Natural killer cell treated with Interleukin-12 subunit alpha and Interleukin-12 subunit beta and Interleukin-15 and Interleukin-18, amount 100 ng/mL, for 72 hours (primary cell): ENCODE data around the gene GUCY2F. TPM values are rescaled to one million over a fixed set of nuclear protein-coding genes. Genes with fewer than 3 reads are reported as not detected.

Source experiments
- ATAC-seq, 2 donors: fragments of 150-1000 bp; cut with Tn5 transposase in 1 of 2; sonication (Bioruptor Pico), chemical (Tn5 transposase) in 1 of 2; 2 replicates each; pipeline ENCODE4 v1.10.0; 2021
- DNase-seq: peaks from one replicate; pipeline ENCODE4 v3.0.0; 2022; ENCODE audit warnings: low spot score
- H3K27ac Mint-ChIP-seq, 2 donors: 1 replicate in 1 of 2; 2 replicates in 1 of 2; pipeline ENCODE4 v1.8.0; 2022; ENCODE audit warnings: mixed read lengths in 2 of 2, mild to moderate bottlenecking in 1 of 2, moderate library complexity in 1 of 2
- H3K27me3 Mint-ChIP-seq, 2 donors: 1 replicate in 1 of 2; 2 replicates in 1 of 2; pipeline ENCODE4 v1.8.0; 2022; ENCODE audit warnings: mixed read lengths in 2 of 2
- H3K36me3 Mint-ChIP-seq: one replicate; pipeline ENCODE4 v1.8.0; 2022; ENCODE audit warnings: mixed read lengths
- H3K4me1 Mint-ChIP-seq, 2 donors: 1 replicate in 1 of 2; 2 replicates in 1 of 2; pipeline ENCODE4 v1.8.0; 2022; ENCODE audit warnings: low read depth in 2 of 2, mixed read lengths in 2 of 2, mild to moderate bottlenecking in 1 of 2
- H3K4me3 Mint-ChIP-seq: one replicate; pipeline ENCODE4 v1.8.0; 2022; ENCODE audit warnings: mixed read lengths
- H3K9me3 Mint-ChIP-seq: 2 replicates; pipeline ENCODE4 v1.8.0; 2022; ENCODE audit warnings: mixed read lengths
- total RNA-seq, 2 donors: library from RNA; stranded (reverse); gene quantifications; one replicate each; pipeline ENCODE4 v1.2.3, GENCODE V29; 2022

Gene GUCY2F
- total RNA-seq, 2 donors from 2014 or later = not detected

GRCh38 chrX:109463784-109464183, 18.1 kb downstream of the GUCY2F start:
- H3K9me3 Mint-ChIP-seq = no peaks in the 10 kb centered on the region
- ATAC-seq (no peak), DNase-seq (no peak)
- no peaks in the 10 kb centered on the region for H3K4me1 Mint-ChIP-seq
- no peak overlapping the region for H3K27ac Mint-ChIP-seq
- H3K36me3 Mint-ChIP-seq = peaks cover 4% of the 10 kb centered on the region
- no peak overlapping the region for H3K4me3 Mint-ChIP-seq
- peaks cover 25 to 38% of the 10 kb centered on the region in 2 donors for H3K27me3 Mint-ChIP-seq

- H3K4me1 Mint-ChIP-seq = no peaks in the 10 kb centered on the region
- H3K4me3 Mint-ChIP-seq = no peak overlapping the region
- ATAC-seq (no peak), DNase-seq (no peak)
- no peaks in the 10 kb centered on the region for H3K9me3 Mint-ChIP-seq
- no peaks in the 10 kb centered on the region for H3K36me3 Mint-ChIP-seq
- H3K27ac Mint-ChIP-seq = no peak overlapping the region
- peaks cover 0 to 26% of the 10 kb centered on the region in 2 donors for H3K27me3 Mint-ChIP-seq
Observed at GRCh38 chrX:109448282-109448938, 33.5 kb downstream of the GUCY2F start.

- DNase-seq (no peak), ATAC-seq (no peak)
- Mint-ChIP-seq H3K9me3 (no peaks in the 10 kb centered on the region), H3K4me3 (no peak overlapping the region), H3K4me1 (no peaks in the 10 kb centered on the region), H3K27me3 (peaks cover 5 to 21% of the 10 kb centered on the region in 2 donors), H3K27ac (no peak overlapping the region), H3K36me3 (no peaks in the 10 kb centered on the region)
Observed at GRCh38 chrX:109441266-109441665, 40.6 kb downstream of the GUCY2F start.

DNA sequence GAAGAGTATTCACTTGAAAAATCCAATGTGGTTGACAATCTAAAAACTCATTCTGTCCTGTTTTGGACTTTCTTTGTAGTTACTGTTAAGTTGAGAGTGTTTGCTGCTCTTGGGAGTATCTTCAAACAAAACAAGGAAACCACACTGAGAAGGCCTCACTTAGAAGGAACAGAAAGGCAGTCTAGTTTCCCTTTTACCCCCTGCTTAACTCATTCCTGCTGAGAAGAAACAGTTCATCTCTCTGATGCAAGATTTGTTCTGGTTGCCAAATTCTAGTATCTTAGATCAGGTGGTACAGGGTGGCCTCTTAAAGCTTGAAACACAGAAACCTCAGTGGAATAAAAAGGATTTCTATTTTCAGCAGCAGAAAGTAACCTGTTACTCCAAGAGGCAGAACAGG, 41.4 kb downstream of the GUCY2F start:
- H3K4me3 Mint-ChIP-seq = no peak overlapping the region
- DNase-seq = no peak
- H3K9me3 Mint-ChIP-seq = no peaks in the 10 kb centered on the region
- no peaks in the 10 kb centered on the region for H3K4me1 Mint-ChIP-seq
- H3K27ac Mint-ChIP-seq = no peak overlapping the region
- no peak for ATAC-seq
- no peaks in the 10 kb centered on the region for H3K36me3 Mint-ChIP-seq
- peaks cover 5 to 16% of the 10 kb centered on the region in 2 donors for H3K27me3 Mint-ChIP-seq

DNA sequence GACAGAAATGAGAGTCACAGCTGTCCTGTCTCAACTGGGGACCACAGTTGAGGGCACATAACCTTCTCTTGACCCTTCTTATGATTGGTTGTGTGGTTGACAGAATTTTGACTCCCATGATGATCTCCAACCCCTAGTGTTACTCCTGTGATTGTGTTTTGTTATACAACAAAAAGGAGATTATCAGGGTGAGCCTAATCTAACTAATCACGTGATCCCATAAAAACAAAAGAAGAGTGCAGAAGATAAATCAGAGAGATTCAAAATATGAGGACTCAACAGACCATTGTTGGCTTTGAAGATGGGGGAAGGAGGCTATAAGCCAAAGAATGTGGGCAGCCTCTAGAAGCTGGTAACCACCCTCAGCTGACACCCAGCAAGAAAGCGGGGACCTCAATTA, 72.7 kb downstream of the GUCY2F start:
- ATAC-seq = no peak
- H3K27ac Mint-ChIP-seq = no peak overlapping the region
- DNase-seq = no peak
- H3K27me3 Mint-ChIP-seq = peaks cover under 1 to 24% of the 10 kb centered on the region in 2 donors
- H3K9me3 Mint-ChIP-seq = peaks cover 3% of the 10 kb centered on the region
- H3K4me1 Mint-ChIP-seq = no peaks in the 10 kb centered on the region
- no peaks in the 10 kb centered on the region for H3K36me3 Mint-ChIP-seq
- H3K4me3 Mint-ChIP-seq = no peak overlapping the region

GRCh38 chrX:109403922-109404321, 78.0 kb downstream of the GUCY2F start:
- no peak for DNase-seq

DNA sequence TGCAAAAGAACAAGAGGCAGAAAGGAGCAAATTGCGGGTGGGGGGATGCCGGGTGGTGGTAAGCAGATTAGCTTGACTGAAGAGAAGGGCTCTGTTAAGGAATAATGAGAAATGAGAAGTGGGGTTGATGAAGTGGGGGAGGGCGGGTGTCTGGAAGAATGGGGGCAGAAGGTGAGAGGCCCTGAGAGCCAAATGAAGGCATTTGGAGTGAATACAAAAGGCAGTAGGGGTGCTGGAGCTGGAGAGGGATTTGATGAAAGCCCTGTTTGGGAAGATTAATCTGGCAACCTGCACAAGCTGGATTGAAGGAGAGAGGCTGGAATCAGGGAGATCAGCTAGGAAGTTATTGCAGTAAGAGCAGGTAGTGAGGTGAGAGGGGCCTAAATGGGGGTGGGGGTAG, 82.1 kb downstream of the GUCY2F start:
- DNase-seq (no peak), ATAC-seq (no peak)
- H3K9me3 Mint-ChIP-seq = no peaks in the 10 kb centered on the region
- H3K4me1 Mint-ChIP-seq = no peaks in the 10 kb centered on the region
- H3K27ac Mint-ChIP-seq = no peak overlapping the region
- H3K27me3 Mint-ChIP-seq = peaks cover 25 to 30% of the 10 kb centered on the region in 2 donors
- no peak overlapping the region for H3K4me3 Mint-ChIP-seq
- no peaks in the 10 kb centered on the region for H3K36me3 Mint-ChIP-seq

More at GRCh38 chrX:109403922-109404321, 78.0 kb downstream of the GUCY2F start:
- H3K36me3 Mint-ChIP-seq = no peaks in the 10 kb centered on the region
- peaks cover 22 to 25% of the 10 kb centered on the region in 2 donors for H3K27me3 Mint-ChIP-seq
- no peak overlapping the region for H3K4me3 Mint-ChIP-seq
- no peak for ATAC-seq
- peaks cover 3% of the 10 kb centered on the region for H3K9me3 Mint-ChIP-seq
- no peaks in the 10 kb centered on the region for H3K4me1 Mint-ChIP-seq
- no peak overlapping the region for H3K27ac Mint-ChIP-seq

DNA sequence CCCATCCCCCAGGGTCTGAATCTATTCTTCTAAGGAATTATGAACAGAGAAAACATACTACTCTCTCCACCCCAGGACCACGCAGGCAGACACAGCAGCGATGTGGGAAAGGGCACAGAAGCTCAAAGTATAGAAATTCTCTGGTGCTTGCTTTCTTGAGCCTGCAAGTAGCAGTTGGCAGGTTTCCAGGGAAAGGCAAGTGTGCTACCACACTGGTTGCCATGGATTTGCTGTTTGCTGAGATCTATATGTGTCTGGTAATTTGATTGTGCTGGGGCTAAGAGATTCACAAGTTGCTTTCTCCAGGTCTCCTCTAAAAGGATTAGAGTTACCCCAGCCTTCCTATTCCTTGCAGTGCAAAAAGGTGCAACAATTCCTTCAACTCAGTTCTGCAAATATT, 83.1 kb downstream of the GUCY2F start:
- ATAC-seq (no peak), DNase-seq (no peak)
- H3K36me3 Mint-ChIP-seq = no peaks in the 10 kb centered on the region
- H3K4me3 Mint-ChIP-seq = no peak overlapping the region
- H3K9me3 Mint-ChIP-seq = no peaks in the 10 kb centered on the region
- peaks cover 31 to 35% of the 10 kb centered on the region in 2 donors for H3K27me3 Mint-ChIP-seq
- no peaks in the 10 kb centered on the region for H3K4me1 Mint-ChIP-seq
- H3K27ac Mint-ChIP-seq = no peak overlapping the region

- ATAC-seq = no peak
- Mint-ChIP-seq H3K36me3 (no peaks in the 10 kb centered on the region), H3K27me3 (peaks cover 34 to 35% of the 10 kb centered on the region in 2 donors)
Observed at GRCh38 chrX:109398061-109398460, 83.8 kb downstream of the GUCY2F start.

GRCh38 chrX:109393859-109394258, 88.0 kb downstream of the GUCY2F start:
- H3K4me1 Mint-ChIP-seq = no peaks in the 10 kb centered on the region
- H3K9me3 Mint-ChIP-seq = no peaks in the 10 kb centered on the region
- no peak for DNase-seq
- H3K27ac Mint-ChIP-seq = no peak overlapping the region
- no peak for ATAC-seq
- H3K27me3 Mint-ChIP-seq = peaks cover 12 to 26% of the 10 kb centered on the region in 2 donors
- no peak overlapping the region for H3K4me3 Mint-ChIP-seq
- no peaks in the 10 kb centered on the region for H3K36me3 Mint-ChIP-seq

More at GRCh38 chrX:109398061-109398460, 83.8 kb downstream of the GUCY2F start:
- H3K27ac Mint-ChIP-seq = no peak overlapping the region
- H3K9me3 Mint-ChIP-seq = no peaks in the 10 kb centered on the region
- no peaks in the 10 kb centered on the region for H3K4me1 Mint-ChIP-seq
- DNase-seq = no peak
- H3K4me3 Mint-ChIP-seq = no peak overlapping the region

- H3K9me3 Mint-ChIP-seq = no peaks in the 10 kb centered on the region
- H3K36me3 Mint-ChIP-seq = no peaks in the 10 kb centered on the region
- DNase-seq (no peak), ATAC-seq (no peak)
- H3K27me3 Mint-ChIP-seq = peaks cover 12 to 25% of the 10 kb centered on the region in 2 donors
- H3K4me3 Mint-ChIP-seq = no peak overlapping the region
- H3K4me1 Mint-ChIP-seq = no peaks in the 10 kb centered on the region
- no peak overlapping the region for H3K27ac Mint-ChIP-seq
Observed at GRCh38 chrX:109392895-109393294, 89.0 kb downstream of the GUCY2F start.

DNA sequence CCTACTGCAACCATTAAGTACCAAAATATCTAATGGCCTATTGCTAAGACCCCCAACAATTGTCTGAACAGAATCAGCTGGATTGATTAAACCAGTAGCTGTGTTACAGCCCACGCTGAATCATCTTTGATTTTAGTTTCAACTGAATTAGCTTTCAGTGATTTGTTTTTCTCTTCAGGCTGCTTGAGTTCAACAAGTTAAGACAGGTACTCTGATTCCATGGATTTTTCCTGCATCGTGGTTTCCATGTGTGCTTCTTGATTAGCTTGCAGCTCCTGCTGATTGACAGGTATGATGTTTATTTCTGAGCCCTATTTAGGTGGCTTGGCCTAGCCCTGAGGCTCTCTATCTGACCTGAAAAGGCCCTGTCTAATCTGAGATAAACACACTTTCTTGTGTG, 91.3 kb downstream of the GUCY2F start:
- no peak overlapping the region for H3K4me3 Mint-ChIP-seq
- H3K36me3 Mint-ChIP-seq = no peaks in the 10 kb centered on the region
- ATAC-seq (no peak), DNase-seq (no peak)
- no peaks in the 10 kb centered on the region for H3K4me1 Mint-ChIP-seq
- H3K27me3 Mint-ChIP-seq = peaks cover 7 to 18% of the 10 kb centered on the region in 2 donors
- H3K27ac Mint-ChIP-seq = no peak overlapping the region
- no peaks in the 10 kb centered on the region for H3K9me3 Mint-ChIP-seq

- no peaks in the 10 kb centered on the region for H3K9me3 Mint-ChIP-seq
- no peaks in the 10 kb centered on the region for H3K36me3 Mint-ChIP-seq
- peaks cover 5 to 18% of the 10 kb centered on the region in 2 donors for H3K27me3 Mint-ChIP-seq
- H3K4me1 Mint-ChIP-seq = no peaks in the 10 kb centered on the region
- ATAC-seq (no peak), DNase-seq (no peak)
- no peak overlapping the region for H3K27ac Mint-ChIP-seq
- H3K4me3 Mint-ChIP-seq = no peak overlapping the region
Observed at GRCh38 chrX:109389917-109390316, 92.0 kb downstream of the GUCY2F start.

GRCh38 chrX:109384699-109385098, 97.2 kb downstream of the GUCY2F start:
- Mint-ChIP-seq H3K4me3 (no peak overlapping the region), H3K9me3 (no peaks in the 10 kb centered on the region), H3K27ac (no peak overlapping the region), H3K4me1 (no peaks in the 10 kb centered on the region), H3K36me3 (no peaks in the 10 kb centered on the region), H3K27me3 (peaks cover 0 to 6% of the 10 kb centered on the region in 2 donors)
- DNase-seq (no peak), ATAC-seq (no peak)

GRCh38 chrX:109382332-109382731, 99.6 kb downstream of the GUCY2F start:
- Mint-ChIP-seq H3K9me3 (no peaks in the 10 kb centered on the region), H3K36me3 (no peaks in the 10 kb centered on the region), H3K4me3 (no peak overlapping the region), H3K27ac (no peak overlapping the region), H3K4me1 (no peaks in the 10 kb centered on the region), H3K27me3 (peaks cover 0 to 10% of the 10 kb centered on the region in 2 donors)
- ATAC-seq (no peak), DNase-seq (no peak)
